K562 (cell line): ENCODE results near the gene ZC3H10. TPM values are rescaled to one million over a fixed set of nuclear protein-coding genes. Genes with fewer than 3 reads are reported as not detected.

ENCODE experiments used
- ATAC-seq: fragments of 200-7000 bp; cut with Tn5 transposase; 3 replicates; pipeline ENCODE4 v1.9.1; 2020; ENCODE audit warnings: moderate library complexity
- BruUV-seq: library from RNA; stranded (reverse); fragments of 400-500 nt; replicated peaks from 2 replicates; lab custom pipeline; 2021; lab: Mats Ljungman, UMichigan
- CTCF ChIA-PET: fragments of 300-600 bp; formaldehyde crosslinking; extraction: SDS; loops from one replicate; lab custom pipeline; 2021; ENCODE audit warnings: low intra/inter-chr PET ratio; lab: Yijun Ruan, JAX
- POLR2A ChIA-PET: fragments of 300-600, 350-650 bp; sonication (Branson Sonifier 250); formaldehyde crosslinking; extraction: SDS; loops from one replicate; lab custom pipeline; 2021; ENCODE audit warnings: antibody characterized with exemption, inconsistent platforms; lab: Yijun Ruan, JAX
- DNase-seq, 4 experiments: peaks; one replicate each; pipeline versions ENCODE4 v3.0.0 to v3.0.0-alpha.2; 2011 to 2018; ENCODE audit warnings: low spot score in 3 of 4, mixed read lengths in 3 of 4; ENCODE audit errors: extremely low read depth in 1 of 4
- FAIRE-seq: peaks from 2 replicates; lab custom pipeline; 2011; peaks lifted over from hg19 to GRCh38; lab: Jason Lieb, UNC
- H2AFZ ChIP-seq: 2 replicates; pipeline ENCODE4 v1.6.0; 2011; ENCODE audit warnings: low read depth, low read length, control low read depth, inconsistent platforms
- H3K27ac ChIP-seq: fragments of 200-600 bp; 3 replicates; pipeline ENCODE4 v1.8.0; 2011; ENCODE audit warnings: low read depth, mild to moderate bottlenecking, control low read depth, inconsistent platforms, low read length, moderate library complexity, mixed read lengths; ENCODE audit errors: extremely low read depth
- H3K27me3 ChIP-seq, 2 experiments: fragments of 300-600 bp in 1 of 2; 2 replicates in 1 of 2; 3 replicates in 1 of 2; pipeline versions ENCODE4 v1.6.0 to v1.8.0; 2011; ENCODE audit warnings: inconsistent platforms in 2 of 2, low read length in 2 of 2, mild to moderate bottlenecking in 1 of 2, mixed read lengths in 1 of 2, moderate library complexity in 1 of 2; ENCODE audit not compliant: control insufficient read depth in 2 of 2, insufficient read depth in 2 of 2
- H3K36me3 ChIP-seq: fragments of 300-600 bp; 3 replicates; pipeline ENCODE4 v1.8.0; 2011; ENCODE audit warnings: mild to moderate bottlenecking, low read length, inconsistent platforms; ENCODE audit not compliant: control insufficient read depth, insufficient read depth
- H3K4me1 ChIP-seq, 2 experiments: fragments of 200-600 bp in 1 of 2; replicated peaks in 1 of 2; 2 replicates in 1 of 2; 3 replicates in 1 of 2; pipeline versions ENCODE4 v1.5.1 to v1.8.0; 2011; ENCODE audit warnings: inconsistent platforms in 2 of 2, low read length in 2 of 2, mild to moderate bottlenecking in 1 of 2, mixed read lengths in 1 of 2, moderate library complexity in 1 of 2; ENCODE audit not compliant: control insufficient read depth in 2 of 2, insufficient read depth in 2 of 2
- H3K4me2 ChIP-seq: 2 replicates; pipeline ENCODE4 v1.6.1; 2011; ENCODE audit warnings: low read length, control low read depth, inconsistent platforms, mixed read lengths; ENCODE audit not compliant: insufficient read depth
- H3K4me3 ChIP-seq: fragments of 200-600 bp; sonication (generic), shearing (Covaris generic); 2 replicates; pipeline ENCODE4 v1.5.1; 2016; ENCODE audit warnings: control low read depth, inconsistent platforms
- H3K79me2 ChIP-seq: fragments of 200-600 bp; 3 replicates; pipeline ENCODE4 v1.8.0; 2011; ENCODE audit warnings: low read length, inconsistent platforms; ENCODE audit not compliant: control insufficient read depth, insufficient read depth
- H3K9ac ChIP-seq, 2 experiments: 2 replicates each; pipeline versions ENCODE4 v1.6.0 to v1.6.1; 2011; ENCODE audit warnings: low read depth in 2 of 2, low read length in 2 of 2, control low read depth in 1 of 2, inconsistent platforms in 1 of 2, mild to moderate bottlenecking in 1 of 2, mixed read lengths in 1 of 2; ENCODE audit not compliant: insufficient read depth in 1 of 2
- H3K9me1 ChIP-seq: one replicate; pipeline ENCODE4 v1.6.0; 2011; ENCODE audit warnings: inconsistent platforms, mild to moderate bottlenecking, low read length, moderate library complexity; ENCODE audit not compliant: control insufficient read depth, insufficient read depth
- H3K9me3 ChIP-seq: replicated peaks from 2 replicates; pipeline ENCODE4 v1.5.1; 2011; ENCODE audit warnings: low read depth, low read length, inconsistent platforms; ENCODE audit not compliant: control insufficient read depth, insufficient read depth
- H4K20me1 ChIP-seq: replicated peaks from 2 replicates; pipeline ENCODE4 v1.6.1; 2011; ENCODE audit warnings: low read length, inconsistent platforms, mixed read lengths; ENCODE audit not compliant: control insufficient read depth, insufficient read depth
- FOSL1 ChIP-seq: fragments of 200-800 bp; sonication (Bioruptor generic); conservative IDR thresholded peaks from 2 replicates; pipeline ENCODE4 v1.6.1; 2016; ENCODE audit warnings: missing genetic modification characterization, missing compliant biosample characterization
- FOXJ3 ChIP-seq: sonication (generic); formaldehyde crosslinking; IDR thresholded peaks from 2 replicates; pipeline ENCODE4 v1.4.0; 2020; ENCODE audit warnings: mild to moderate bottlenecking, missing genetic modification reagents
- HNRNPK ChIP-seq: fragments of 200-400 bp; formaldehyde crosslinking; IDR thresholded peaks from one replicate; pipeline ENCODE4 v1.6.1; 2018; ENCODE audit warnings: mild to moderate bottlenecking, low read depth, low read length; ENCODE audit not compliant: poor library complexity, severe bottlenecking
- ZNF583 ChIP-seq: fragments of 250-450 bp; sonication (Bioruptor Pico); IDR thresholded peaks from 2 replicates; pipeline ENCODE4 v1.4.0; 2020
- ZNF785 ChIP-seq: fragments of 250-450 bp; sonication (Bioruptor Pico); IDR thresholded peaks from 2 replicates; pipeline ENCODE4 v1.4.0; 2020; ENCODE audit warnings: mild to moderate bottlenecking
- WGBS: fragments of 100-300 bp; shearing (Covaris generic); methylation state at CpG from one replicate; pipeline ENCODE4 v1.1.6; 2016; ENCODE audit warnings: low coverage, mixed read lengths; ENCODE audit not compliant: insufficient coverage; ENCODE audit errors: missing lambda C conversion rate; 5-methylcytosine and 5-hydroxymethylcytosine counted together
- in situ Hi-C: fragments of 300-500 bp; cut with MboI; formaldehyde crosslinking; loops from 4 replicates; pipeline ENCODE4 v1.15.0; 2018; ENCODE audit warnings: inconsistent platforms, mixed read lengths
- intact Hi-C: fragments of 100-400 bp; cut with micrococcal nuclease; formaldehyde crosslinking; loops from 2 replicates; pipeline ENCODE4 v1.14.2; 2022
- polyA plus RNA-seq, 8 experiments: library from polyadenylated mRNA; depleted of rRNA in 4 of 8; stranded (reverse) in 5 of 8; unstranded in 3 of 8; fragments of >200 nt; fragmentation: Nextera tagmentation in 2 of 8; fragmentation: Illumina TruSeq in 1 of 8; extraction: Ambion mirVana in 2 of 8; extraction: Trizol in 1 of 8; gene quantifications; 2 replicates each; pipeline versions ENCODE4 v1.2.1 to v1.2.3, GENCODE V29; 2011 to 2014; ENCODE audit warnings: inconsistent platforms in 1 of 8, missing spikeins in 1 of 8
- total RNA-seq, 7 experiments: library from RNA; depleted of rRNA in 6 of 7; stranded (reverse); fragments of >200 nt in 6 of 7; fragmentation: Illumina TruSeq in 2 of 7; extraction: Trizol in 2 of 7; gene quantifications; 2 replicates each; pipeline versions ENCODE4 v1.2.1 to v1.2.3, GENCODE V29; 2011 to 2021; ENCODE audit warnings: low replicate concordance in 1 of 7
- TF ChIP-seq, protein P1 (sequence below): sonication (generic); formaldehyde crosslinking; IDR thresholded peaks from 2 replicates; pipeline ENCODE4 v1.9.0; 2022; ENCODE audit warnings: mild to moderate bottlenecking, missing genetic modification reagents
- TF ChIP-seq, protein P2 (sequence below): sonication (generic); formaldehyde crosslinking; IDR thresholded peaks from 2 replicates; pipeline ENCODE4 v1.8.0; 2022; ENCODE audit warnings: missing genetic modification reagents, mild to moderate bottlenecking, moderate library complexity, borderline replicate concordance

The ZC3H10 gene
- total and polyA plus RNA-seq, 9 of the 15 experiments (the other 6 are each of a cell fraction or from before 2014, with no cell fraction given), result 0.31 to 4.1 (median 1.6) TPM

GRCh38 chr12:56143217-56143616 lies 25.2 kb downstream of the ZC3H10 start:
- no peaks in the 10 kb centered on the region for H3K9me3 ChIP-seq
- H3K27ac ChIP-seq, result no peak overlapping the region
- H3K9ac ChIP-seq, result no peak overlapping the region
- in situ Hi-C loops (no loop called here), intact Hi-C loops (no loop called here)
- no peak for DNase-seq
- CTCF ChIA-PET, result no interaction called here
- BruUV-seq, result no TSS peak
- no peak overlapping the region for H3K4me2 ChIP-seq
- H4K20me1 ChIP-seq, result 0 out of 2 replicates have a peak, but pooled peaks cover 3% of the 10 kb centered on the region
- WGBS, result 83% methylated on average over 4 of the region's 4 CpGs
- no peak overlapping the region for H3K4me3 ChIP-seq
- H3K79me2 ChIP-seq, result no peaks in the 10 kb centered on the region
- no peak for FAIRE-seq
- peaks cover 67% of the 10 kb centered on the region for H3K36me3 ChIP-seq
- peak; percentile 35; the same call in 1 of the 2 replicates for TF ChIP-seq FOSL1 (tag)
- TF ChIP-seq, protein P1, sequence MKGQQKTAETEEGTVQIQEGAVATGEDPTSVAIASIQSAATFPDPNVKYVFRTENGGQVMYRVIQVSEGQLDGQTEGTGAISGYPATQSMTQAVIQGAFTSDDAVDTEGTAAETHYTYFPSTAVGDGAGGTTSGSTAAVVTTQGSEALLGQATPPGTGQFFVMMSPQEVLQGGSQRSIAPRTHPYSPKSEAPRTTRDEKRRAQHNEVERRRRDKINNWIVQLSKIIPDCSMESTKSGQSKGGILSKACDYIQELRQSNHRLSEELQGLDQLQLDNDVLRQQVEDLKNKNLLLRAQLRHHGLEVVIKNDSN (CRISPR knock-in tag), result peak; percentile 41; the same call in 1 of the 2 replicates
- TF ChIP-seq HNRNPK, result no peak
- TF ChIP-seq, protein P2, sequence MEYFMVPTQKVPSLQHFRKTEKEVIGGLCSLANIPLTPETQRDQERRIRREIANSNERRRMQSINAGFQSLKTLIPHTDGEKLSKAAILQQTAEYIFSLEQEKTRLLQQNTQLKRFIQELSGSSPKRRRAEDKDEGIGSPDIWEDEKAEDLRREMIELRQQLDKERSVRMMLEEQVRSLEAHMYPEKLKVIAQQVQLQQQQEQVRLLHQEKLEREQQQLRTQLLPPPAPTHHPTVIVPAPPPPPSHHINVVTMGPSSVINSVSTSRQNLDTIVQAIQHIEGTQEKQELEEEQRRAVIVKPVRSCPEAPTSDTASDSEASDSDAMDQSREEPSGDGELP, result no peak
- TF ChIP-seq FOXJ3, result no peak
- TF ChIP-seq ZNF785, result no peak
- no peak for TF ChIP-seq ZNF583 (CRISPR knock-in tag)
- POLR2A ChIA-PET, result interaction anchor here (0.8 to 1.4 kb wide), 5 partner anchors 8 to 25 kb away, joined by 3 to 4 read pairs (median 3); partner anchors contain the start of gene ZC3H10
- H2AFZ ChIP-seq, result no peak overlapping the region
- no peaks in the 10 kb centered on the region for H3K9me1 ChIP-seq
- no peak for ATAC-seq
- no peaks in the 10 kb centered on the region for H3K27me3 ChIP-seq
- peaks cover 2 to 4% of the 10 kb centered on the region in 2 experiments; a peak in 2 of 5 replicates for H3K4me1 ChIP-seq
